ENCODE measurements around the gene ST7L.

ST7L gene

DNA sequence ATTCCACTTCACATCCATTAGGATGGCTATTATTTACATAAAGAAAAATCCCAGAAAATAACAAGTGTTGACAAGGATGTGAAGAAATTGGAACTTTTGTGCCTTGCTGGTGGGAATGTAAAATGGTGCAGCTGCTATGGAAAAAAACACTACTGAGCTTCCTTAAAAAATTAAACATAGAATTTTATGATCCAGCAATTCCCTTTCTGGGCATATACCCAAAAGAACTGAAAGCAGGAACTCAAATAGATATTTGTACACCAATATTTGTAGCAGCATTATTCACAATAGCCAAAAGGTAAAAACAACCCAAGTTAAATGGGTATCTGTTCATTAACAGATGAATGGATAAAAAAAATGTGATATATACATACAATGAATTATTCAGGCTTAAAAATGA, 64.5 kb downstream of the ST7L start:
- H4K20me1 ChIP-seq: no peaks in the 10 kb centered on the region
- H3K27me3 ChIP-seq: no peaks in the 10 kb centered on the region
- TF ChIP-seq Cebpa-rat (IDR thresholded peaks at IDR 0.05): no peak
- no peaks in the 10 kb centered on the region for H3K9me3 ChIP-seq
- no peaks in the 10 kb centered on the region for H3K4me1 ChIP-seq
- no peak overlapping the region for H3K9ac ChIP-seq
- H3K4me2 ChIP-seq: no peak overlapping the region
- H3K27ac ChIP-seq: no peak overlapping the region
- H3K36me3 ChIP-seq: no peaks in the 10 kb centered on the region
- H3K4me3 ChIP-seq: no peak overlapping the region

DNA sequence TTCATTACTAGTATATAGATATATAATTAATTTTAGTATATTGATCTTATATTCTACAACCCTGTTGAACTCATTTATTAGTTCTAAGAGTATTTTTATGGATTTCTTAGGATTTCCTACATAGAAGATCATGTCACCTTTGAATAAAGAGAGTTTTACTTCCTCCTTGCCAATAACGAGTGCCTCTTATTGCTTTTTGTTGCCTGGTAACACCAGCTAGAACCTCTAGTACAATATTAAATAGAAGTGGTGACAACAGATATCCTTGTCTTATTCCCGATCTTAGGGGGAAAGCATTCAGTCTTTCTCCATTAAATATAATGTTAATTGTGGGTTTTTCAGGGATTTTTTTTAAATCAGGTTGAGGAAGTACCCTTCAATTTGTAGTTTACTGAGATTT, 69.4 kb downstream of the ST7L start:
- H3K4me2 ChIP-seq: no peak overlapping the region
- H3K36me3 ChIP-seq: no peaks in the 10 kb centered on the region
- H3K4me1 ChIP-seq: no peaks in the 10 kb centered on the region
- no peak overlapping the region for H3K9ac ChIP-seq
- H3K27me3 ChIP-seq: no peaks in the 10 kb centered on the region
- no peak for TF ChIP-seq Cebpa-rat (IDR thresholded peaks at IDR 0.05)
- H3K27ac ChIP-seq: no peak overlapping the region
- no peaks in the 10 kb centered on the region for H4K20me1 ChIP-seq
- no peak overlapping the region for H3K4me3 ChIP-seq
- H3K9me3 ChIP-seq: no peaks in the 10 kb centered on the region

DNA sequence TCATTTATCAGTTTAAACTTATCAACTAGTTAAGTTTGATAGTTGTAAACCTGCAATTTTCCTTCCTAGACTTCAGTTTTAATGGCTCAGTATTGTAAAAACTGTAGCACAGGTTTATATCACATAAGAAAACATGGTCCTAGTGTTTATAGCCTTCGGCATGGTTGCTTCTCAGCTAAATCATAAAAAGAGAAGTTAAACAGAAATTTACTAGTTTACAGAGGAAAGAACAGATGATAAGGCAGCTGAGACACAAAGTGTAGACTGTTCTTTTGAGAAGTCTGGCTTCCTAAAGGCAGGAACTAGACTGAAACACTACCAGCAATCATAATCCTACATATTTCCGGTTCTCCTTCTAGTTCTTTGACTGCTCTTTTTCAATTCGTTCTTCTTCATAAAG, 70.4 kb downstream of the ST7L start:
- Histone ChIP-seq H4K20me1 (no peaks in the 10 kb centered on the region), H3K4me1 (no peaks in the 10 kb centered on the region), H3K4me2 (no peak overlapping the region), H3K27me3 (no peaks in the 10 kb centered on the region), H3K27ac (no peak overlapping the region), H3K36me3 (no peaks in the 10 kb centered on the region), H3K4me3 (no peak overlapping the region), H3K9me3 (no peaks in the 10 kb centered on the region), H3K9ac (no peak overlapping the region)
- TF ChIP-seq Cebpa-rat (IDR thresholded peaks at IDR 0.05): no peak

DNA sequence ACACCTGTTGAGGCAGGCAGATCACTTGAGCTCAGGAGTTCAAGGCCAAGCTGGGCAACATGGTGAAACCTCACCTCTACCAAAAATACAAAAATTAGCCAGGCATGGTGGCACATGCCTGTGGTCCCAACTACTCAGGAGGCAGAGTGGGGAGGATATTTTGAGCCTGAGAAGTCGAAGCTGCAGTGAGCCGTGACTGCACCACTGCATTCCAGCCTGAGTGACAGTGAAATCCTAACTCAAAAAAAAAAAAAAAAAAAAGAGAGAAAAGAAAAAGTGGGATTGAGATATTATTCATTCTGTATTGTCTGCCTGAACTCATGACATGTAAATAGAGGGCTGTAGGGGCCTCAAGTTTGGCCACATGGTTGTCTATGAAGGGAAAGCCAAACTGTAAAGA, 72.9 kb downstream of the ST7L start:
- Histone ChIP-seq H3K36me3 (peaks cover 1% of the 10 kb centered on the region; the same call in 1 of the 2 replicates), H3K27me3 (no peaks in the 10 kb centered on the region), H3K4me1 (no peaks in the 10 kb centered on the region), H3K9ac (no peak overlapping the region), H3K27ac (no peak overlapping the region), H3K4me3 (no peak overlapping the region), H3K9me3 (no peaks in the 10 kb centered on the region), H3K4me2 (no peak overlapping the region), H4K20me1 (no peaks in the 10 kb centered on the region)
- TF ChIP-seq Cebpa-rat (IDR thresholded peaks at IDR 0.05): no peak

DNA sequence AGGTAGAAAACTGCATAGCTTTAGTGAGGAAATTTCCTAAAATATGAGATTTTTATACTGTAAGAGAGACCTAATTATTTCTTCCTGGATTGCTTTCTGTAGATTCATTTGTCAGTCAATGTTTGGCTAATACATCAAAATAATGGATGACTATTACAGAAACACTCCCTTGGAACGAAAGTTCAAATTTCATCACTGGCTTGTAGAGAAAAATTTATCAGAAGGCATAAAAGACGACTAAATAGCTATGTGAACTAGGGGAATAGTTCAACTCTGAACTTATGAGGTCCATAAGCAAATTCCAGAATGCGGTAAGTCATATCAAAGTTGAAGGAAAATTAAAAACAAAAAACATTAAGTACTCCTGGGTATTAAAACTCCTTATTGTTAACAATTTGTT, 74.2 kb downstream of the ST7L start:
- no peak for TF ChIP-seq Cebpa-rat (IDR thresholded peaks at IDR 0.05)
- H3K27me3 ChIP-seq: no peaks in the 10 kb centered on the region
- no peak overlapping the region for H3K4me3 ChIP-seq
- no peaks in the 10 kb centered on the region for H4K20me1 ChIP-seq
- H3K36me3 ChIP-seq: peaks cover 5% of the 10 kb centered on the region; the same call in 1 of the 2 replicates
- no peak overlapping the region for H3K4me2 ChIP-seq
- no peaks in the 10 kb centered on the region for H3K4me1 ChIP-seq
- H3K27ac ChIP-seq: no peak overlapping the region
- H3K9ac ChIP-seq: no peak overlapping the region
- no peaks in the 10 kb centered on the region for H3K9me3 ChIP-seq

DNA sequence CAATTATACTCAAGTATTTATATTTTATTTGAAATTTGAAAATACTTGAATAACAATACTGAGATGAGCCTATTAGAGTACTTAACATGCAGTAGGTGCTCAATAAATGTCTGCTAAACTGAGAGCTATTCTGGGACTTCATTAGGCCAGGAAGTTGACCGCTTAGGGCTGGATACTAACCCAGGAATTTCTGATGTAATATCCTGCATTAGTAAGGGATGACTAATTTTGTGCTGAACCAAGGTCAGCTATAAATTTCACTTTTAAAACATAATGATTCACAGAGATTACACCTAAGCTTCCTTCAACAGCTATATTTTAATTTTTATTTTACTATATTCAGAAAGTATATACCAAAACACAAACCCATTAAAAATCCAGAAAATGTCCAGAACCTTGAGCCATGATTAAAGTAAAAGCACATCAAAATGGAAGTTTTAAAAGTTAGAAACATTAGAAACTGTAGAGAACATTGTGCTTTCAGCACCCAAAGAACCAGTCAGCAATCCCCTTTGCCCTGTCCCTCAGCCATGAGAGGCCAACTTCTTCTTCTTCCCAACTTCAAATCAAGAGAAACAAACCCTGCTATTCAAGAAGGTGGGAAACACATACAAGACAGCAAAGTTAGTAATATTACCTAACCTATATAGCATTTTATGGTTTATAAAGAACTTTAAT, 74.8 kb downstream of the ST7L start:
- no peak overlapping the region for H3K4me2 ChIP-seq
- peaks cover 9% of the 10 kb centered on the region; the same call in 1 of the 2 replicates for H3K36me3 ChIP-seq

DNA sequence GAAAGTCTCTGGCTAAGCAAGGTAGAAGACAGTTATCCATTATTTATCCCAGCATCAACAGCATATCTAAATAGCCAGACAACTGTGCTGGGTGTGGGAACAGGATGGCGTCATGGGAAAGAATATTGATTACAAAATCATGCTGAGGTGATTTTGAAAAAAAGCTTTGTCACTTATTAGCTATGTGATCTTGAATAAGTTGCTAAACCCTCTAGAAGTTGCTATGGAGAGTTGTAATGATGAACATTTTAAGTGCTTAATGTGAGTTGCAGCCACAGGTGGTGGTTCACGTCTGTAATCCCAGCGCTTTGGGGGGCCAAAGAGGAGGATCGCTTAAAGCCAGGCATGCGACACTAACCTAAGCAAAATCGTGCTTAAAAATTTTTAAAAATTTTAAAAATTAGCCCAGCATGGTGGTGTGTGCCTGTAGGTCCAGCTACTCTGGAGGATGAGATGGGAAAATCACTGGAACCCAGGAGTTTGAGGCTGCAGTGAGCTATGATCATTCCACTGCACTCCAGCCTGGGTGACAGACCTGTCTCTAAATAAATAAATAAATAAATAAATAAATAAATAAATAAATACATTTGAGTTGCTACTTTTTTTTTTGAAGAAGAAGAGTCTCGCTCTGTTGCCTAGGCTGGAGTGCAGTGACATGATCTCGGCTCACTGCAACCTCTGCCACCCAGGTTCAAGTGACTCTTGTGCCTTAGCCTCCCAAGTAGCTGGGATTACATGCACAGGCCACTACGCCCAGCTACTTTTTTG, 76.6 kb downstream of the ST7L start:
- no peak overlapping the region for H3K4me3 ChIP-seq

More for the DNA sequence above, 74.8 kb downstream of the ST7L start:
- H3K27ac ChIP-seq: no peak overlapping the region
- H3K27me3 ChIP-seq: no peaks in the 10 kb centered on the region
- no peak overlapping the region for H3K4me3 ChIP-seq
- no peaks in the 10 kb centered on the region for H4K20me1 ChIP-seq
- no peak overlapping the region for H3K9ac ChIP-seq
- TF ChIP-seq Cebpa-rat (IDR thresholded peaks at IDR 0.05): no peak
- H3K4me1 ChIP-seq: no peaks in the 10 kb centered on the region
- no peaks in the 10 kb centered on the region for H3K9me3 ChIP-seq

DNA sequence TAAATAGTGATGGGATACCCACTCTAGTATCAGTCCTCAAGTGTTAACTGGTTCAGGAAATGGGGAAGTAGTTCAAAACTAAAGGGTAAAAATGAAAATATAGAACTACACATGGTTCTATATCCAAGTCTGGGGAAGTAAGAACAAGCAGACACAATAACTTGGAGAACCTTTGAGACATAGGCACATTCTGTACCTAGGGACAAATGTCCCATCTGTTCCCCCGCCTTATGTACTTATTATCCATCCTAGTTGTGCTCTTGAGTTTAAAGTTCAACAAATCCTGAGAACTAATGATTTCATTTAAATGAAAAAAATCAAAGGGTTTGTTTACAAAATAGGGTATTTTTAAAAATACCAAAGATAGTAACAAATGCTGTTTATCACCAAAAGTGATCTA, 77.6 kb downstream of the ST7L start:
- no peak for TF ChIP-seq Cebpa-rat (IDR thresholded peaks at IDR 0.05)
- no peak overlapping the region for H3K4me2 ChIP-seq
- peaks cover 12% of the 10 kb centered on the region; the same call in 1 of the 2 replicates for H3K36me3 ChIP-seq
- no peaks in the 10 kb centered on the region for H4K20me1 ChIP-seq
- H3K9me3 ChIP-seq: no peaks in the 10 kb centered on the region
- H3K4me1 ChIP-seq: no peaks in the 10 kb centered on the region
- no peak overlapping the region for H3K4me3 ChIP-seq
- no peak overlapping the region for H3K9ac ChIP-seq
- no peak overlapping the region for H3K27ac ChIP-seq
- H3K27me3 ChIP-seq: no peaks in the 10 kb centered on the region

More for the DNA sequence above, 76.6 kb downstream of the ST7L start:
- Histone ChIP-seq H3K9ac (no peak overlapping the region), H3K27me3 (no peaks in the 10 kb centered on the region), H3K9me3 (no peaks in the 10 kb centered on the region), H3K4me2 (no peak overlapping the region), H3K4me1 (no peaks in the 10 kb centered on the region), H4K20me1 (no peaks in the 10 kb centered on the region), H3K36me3 (peaks cover 12% of the 10 kb centered on the region; the same call in 1 of the 2 replicates), H3K27ac (no peak overlapping the region)
- TF ChIP-seq Cebpa-rat (IDR thresholded peaks at IDR 0.05): no peak

DNA sequence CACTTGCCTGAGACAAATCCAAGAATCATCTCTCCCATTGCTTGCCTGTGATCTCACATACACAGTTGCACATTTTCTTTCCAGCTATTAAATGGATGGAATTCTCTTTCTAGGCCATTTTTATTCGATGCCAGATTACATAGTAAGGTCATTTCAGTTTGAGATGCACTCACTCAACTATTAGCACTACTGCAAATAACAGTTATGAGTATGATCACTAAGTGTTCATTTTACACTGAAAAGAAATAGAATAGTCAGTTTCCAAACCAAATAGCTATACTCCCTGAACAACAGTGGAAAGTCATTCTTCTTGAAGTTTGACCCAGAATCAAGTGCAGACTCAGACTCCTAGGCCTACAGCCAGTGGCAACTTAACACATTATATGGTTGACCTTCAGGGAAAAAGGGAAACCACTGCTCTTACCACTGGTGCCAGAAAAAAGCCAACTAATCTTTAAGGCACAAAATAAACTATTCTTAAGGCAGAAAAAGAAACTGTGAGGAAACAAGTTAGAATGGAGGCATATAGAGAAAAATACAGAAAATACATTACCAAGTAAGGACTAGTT, 78.6 kb downstream of the ST7L start:
- Histone ChIP-seq H3K9me3 (no peaks in the 10 kb centered on the region), H3K4me2 (no peak overlapping the region), H3K9ac (no peak overlapping the region), H3K36me3 (peaks cover 12% of the 10 kb centered on the region; the same call in 1 of the 2 replicates), H3K4me3 (no peak overlapping the region), H3K27ac (no peak overlapping the region), H3K27me3 (no peaks in the 10 kb centered on the region), H3K4me1 (no peaks in the 10 kb centered on the region), H4K20me1 (no peaks in the 10 kb centered on the region)
- TF ChIP-seq Cebpa-rat (IDR thresholded peaks at IDR 0.05): no peak

DNA sequence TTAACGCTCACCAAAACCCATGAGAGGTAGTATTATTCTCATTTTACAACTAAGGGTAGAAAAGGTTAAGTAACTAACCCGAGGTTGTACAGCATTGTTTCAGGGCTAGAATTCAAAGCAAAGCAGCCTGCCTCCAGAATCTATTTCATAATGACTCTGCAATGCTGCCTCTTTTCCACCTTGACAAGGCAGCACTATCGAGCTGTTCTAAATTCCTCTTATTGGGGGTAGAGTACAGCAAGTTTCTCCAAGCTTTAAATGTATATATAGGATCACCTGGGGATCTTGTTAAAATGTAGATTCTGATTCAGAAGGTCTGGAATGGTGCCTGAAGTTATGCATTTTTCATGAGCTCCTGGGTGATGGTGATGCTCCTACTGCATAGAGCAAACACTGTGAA, 80.1 kb downstream of the ST7L start:
- H3K4me1 ChIP-seq: no peaks in the 10 kb centered on the region
- TF ChIP-seq Cebpa-rat (IDR thresholded peaks at IDR 0.05): no peak
- peaks cover 12% of the 10 kb centered on the region; the same call in 1 of the 2 replicates for H3K36me3 ChIP-seq

More for the DNA sequence above, 80.1 kb downstream of the ST7L start:
- Histone ChIP-seq H3K4me3 (no peak overlapping the region), H3K4me2 (no peak overlapping the region), H3K27ac (no peak overlapping the region), H4K20me1 (no peaks in the 10 kb centered on the region), H3K27me3 (no peaks in the 10 kb centered on the region), H3K9me3 (no peaks in the 10 kb centered on the region), H3K9ac (no peak overlapping the region)

Data from BLaER1 (cell line).